ENCODE results near the gene ZBTB5.
"Not testable (repeated sequence)": the region's sequence is repeated elsewhere in the genome, so short reads cannot be mapped to it uniquely, and the experiment has no call there.

Gene ZBTB5

DNA sequence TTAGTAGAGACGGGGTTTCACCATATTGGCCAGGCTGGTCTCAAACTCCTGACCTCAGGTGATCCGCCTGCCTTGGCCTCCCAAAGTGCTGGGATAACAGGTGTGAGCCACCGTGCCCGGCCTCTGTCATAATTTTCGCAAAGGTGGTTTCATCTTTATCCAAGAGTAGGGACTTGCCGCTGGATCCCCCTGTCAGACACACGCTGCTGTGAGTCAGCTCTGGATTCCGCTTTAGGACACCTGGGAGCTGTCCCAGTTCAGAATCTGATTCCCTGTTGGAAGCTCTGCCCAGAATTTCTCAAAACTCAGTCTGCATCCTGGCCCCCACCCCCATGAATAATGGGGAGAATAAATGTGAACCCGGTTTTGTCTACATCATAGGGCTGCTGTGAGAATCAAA lies 60.7 kb downstream of the ZBTB5 start:
- DNase-seq, result no peak

DNA sequence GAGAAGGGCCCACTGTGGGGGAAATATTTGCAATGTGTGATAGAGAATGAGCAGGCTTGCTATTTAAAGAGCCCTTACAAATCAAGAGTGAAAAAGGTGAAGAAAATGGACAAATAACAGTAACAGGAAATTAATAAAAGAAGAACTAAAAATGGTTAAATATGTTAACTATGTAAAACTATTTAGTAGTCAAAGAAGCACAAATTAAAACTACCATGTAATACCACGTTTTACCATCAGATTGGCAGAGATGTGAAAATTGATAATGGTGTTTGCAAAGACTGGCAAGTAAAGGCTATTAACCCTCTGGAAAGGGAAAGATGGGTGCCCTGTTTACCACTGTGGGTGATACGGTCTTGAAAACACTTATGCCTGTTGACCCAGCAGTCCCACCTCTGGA lies 65.9 kb downstream of the ZBTB5 start:
- DNase-seq, result no peak

DNA sequence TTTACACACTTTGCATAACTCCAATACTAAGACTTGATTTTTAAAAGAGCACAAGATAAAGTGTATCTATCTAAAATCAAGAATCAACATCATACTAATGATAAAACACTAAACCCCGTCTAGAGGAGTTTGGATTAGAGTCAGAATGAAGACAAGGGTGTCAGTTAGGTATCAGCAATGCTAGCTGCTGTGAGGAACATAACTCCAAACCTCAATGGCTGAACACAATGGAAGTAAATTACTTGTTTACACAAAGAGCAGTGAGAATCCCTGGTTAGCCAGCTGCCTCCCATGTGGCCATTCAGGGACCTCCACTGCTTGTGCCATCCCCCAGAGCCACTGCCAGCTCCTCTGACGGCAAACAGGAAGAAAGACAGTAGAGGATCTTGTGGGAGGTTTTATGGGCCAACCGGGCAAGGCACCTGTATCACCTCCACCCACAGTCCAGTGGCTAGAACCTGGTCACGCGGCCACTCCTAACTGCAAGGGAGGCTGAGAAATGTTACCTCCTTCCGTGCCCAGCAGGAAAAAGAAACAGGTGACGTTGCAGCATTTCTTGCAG lies 66.7 kb downstream of the ZBTB5 start:
- no peak for DNase-seq

DNA sequence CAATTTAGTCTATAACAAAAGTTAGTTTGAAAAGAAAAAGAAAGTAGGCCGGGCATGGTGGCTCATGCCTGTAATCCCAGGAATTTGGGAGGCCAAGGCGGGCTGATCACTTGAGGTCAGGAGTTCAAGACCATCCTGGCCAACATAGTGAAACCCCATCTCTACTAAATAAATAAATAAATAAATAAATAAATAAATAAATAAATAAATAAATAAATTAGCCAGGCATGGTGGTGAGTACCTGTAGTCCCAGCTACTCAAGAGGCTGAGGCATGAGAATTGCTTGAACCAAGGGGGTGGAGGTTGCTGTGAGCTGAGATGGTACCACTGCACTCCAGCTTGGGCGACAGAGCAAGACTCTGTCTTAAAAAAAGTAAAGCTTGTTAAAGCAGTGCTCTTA lies 67.3 kb downstream of the ZBTB5 start:
- not testable (repeated sequence) for DNase-seq

DNA sequence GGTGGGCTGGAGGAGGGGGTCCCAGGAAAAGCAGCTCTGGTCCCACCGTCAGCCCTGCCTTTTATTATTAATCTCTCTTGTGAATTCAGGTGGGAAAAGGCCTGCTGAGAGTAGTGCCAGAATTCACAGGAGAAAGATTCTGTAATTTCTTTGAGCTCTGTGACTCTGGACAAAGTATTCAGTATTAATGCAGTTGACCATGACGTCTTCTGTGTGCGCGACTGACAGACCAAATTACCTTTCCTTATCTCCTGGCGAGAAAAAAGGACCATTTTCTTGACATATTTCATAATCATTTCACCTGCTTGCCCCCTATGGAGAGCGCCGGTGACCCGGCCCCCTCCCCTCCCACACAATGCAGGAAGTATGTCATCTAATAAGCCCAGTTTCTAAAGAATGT lies 69.6 kb downstream of the ZBTB5 start:
- no peak for DNase-seq

DNA sequence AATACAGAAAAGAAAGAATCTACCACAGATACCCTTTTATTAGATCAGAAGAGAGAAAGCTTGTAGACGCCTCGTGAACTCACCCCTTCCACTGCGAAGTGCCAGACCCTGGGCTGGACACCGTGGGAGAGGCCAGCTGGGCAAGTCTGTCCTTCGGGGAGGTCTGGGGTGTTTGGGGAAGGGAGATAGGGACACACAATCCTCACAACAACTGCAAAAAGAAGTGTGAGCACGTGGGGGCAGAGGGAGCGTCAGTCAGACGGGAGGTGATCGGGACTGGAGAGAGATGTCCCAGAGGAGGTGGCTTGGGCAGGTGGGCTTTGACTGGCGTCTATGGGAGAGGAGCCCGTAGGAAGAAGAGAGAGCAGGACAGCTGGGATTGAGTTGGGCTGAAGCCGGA lies 70.0 kb downstream of the ZBTB5 start:
- DNase-seq, result no peak

DNA sequence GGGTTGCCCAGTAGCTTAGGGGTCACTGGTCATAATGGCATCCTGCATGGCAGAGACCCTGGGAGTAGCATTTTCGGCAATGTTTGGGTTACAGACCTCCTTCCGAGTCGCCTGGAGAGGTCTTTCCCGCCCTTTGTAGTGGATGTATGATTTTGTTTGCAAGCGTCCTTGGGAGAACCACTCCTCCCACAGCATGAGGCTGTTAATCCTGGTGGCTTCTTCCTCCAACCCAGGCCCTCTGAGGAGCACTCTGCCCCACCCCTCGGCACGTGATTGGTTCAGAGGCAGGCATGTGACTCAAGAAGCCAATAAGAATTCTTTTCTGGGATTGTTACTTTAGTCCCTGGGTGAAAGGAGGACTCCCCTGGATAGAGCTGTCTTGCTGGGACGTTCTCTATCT lies 73.0 kb downstream of the ZBTB5 start:
- DNase-seq, result no peak

DNA sequence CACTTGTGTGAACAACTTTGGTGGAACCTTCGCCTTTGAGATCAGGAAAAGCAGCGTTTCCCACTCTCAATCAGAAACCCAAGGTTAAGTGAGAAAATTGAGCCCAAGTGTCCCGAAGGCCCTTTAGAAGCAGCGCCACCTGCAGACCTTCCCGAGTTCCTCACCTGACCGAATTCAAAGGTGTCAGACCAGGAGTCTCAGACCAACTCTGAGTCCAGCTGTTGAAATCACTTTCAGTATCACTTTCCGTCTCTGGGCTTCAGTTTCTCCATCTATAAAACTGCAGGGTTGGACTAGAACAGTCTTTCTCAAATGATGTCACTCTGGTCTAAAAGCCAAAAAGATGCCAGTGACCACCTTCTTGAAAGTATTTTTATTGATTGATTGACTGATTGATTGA lies 74.5 kb downstream of the ZBTB5 start:
- DNase-seq, result no peak

Measured in NCI-H1092 (cell line).